Measurements from ENCODE around the gene ERO1B.
"Not testable (repeated sequence)": the region's sequence is repeated elsewhere in the genome, so short reads cannot be mapped to it uniquely, and the experiment has no call there.

The ERO1B gene

DNA sequence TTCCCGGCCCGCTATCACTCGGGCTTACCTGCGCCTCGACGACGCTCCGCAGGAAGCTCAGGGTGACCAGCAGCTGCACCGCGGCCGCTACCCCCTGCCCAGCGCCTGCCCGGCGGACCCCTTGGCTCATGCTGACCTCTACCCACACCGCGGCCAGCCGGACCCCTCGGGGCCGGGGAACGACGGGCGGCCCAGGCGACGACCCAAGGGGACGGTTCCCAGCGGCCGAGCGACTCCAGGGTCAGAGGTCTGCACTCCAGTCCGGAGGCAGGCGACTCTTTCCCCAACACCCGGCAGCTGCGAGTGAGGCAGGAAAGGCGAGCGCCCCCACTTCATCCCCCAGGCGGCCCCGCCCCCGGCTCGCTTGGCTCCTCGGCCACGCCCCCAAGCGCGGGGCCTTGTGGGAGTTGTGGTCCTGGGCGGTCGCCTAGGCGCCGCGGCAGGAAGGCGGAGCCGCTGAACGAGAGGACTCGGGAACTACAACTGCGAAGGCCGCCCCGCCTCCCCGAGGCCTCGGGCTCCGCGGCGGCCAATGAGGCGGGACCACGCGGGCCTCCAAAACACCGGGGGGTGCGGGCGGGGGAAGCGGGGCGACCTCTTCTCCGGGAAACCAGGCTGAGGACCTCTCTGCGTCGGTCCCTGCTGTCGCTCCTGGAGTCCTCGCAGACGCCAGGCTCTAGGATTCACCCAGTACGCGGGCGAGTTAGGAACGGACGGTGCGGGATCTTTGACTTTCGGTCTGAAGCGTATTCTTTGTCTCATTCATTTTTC lies at the start of gene ERO1B:
Gene ERO1B, minus strand, starts transcription at position 305 of the 771 bp plus-strand sequence. Its CDS starts 175 bp downstream, at position 130.
- DNase-seq (ENCODE audit: low read depth in 2 of 2, low spot score in 1 of 2), result peak; percentile 91 to 95

DNA sequence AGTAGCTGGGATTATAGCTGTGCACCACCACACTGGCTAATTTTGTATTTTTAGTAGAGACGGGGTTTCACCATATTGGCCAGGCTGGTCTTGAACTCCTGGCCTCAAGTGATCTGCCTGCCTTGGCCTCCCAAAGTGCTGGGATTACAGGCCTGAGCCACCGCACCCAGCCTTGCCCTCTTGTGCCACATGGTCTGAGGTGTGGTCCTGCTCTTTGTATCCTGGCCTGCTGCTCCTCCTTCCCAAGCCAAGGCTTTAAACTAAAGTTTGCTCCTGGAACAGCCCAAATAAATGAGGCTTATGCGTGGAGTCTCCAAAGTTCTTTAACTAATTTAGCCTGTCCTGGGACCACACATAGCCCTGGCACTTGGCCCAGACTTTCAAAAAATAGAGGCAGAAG lies 49.7 kb upstream of the ERO1B start:
- not testable (repeated sequence) for DNase-seq (ENCODE audit: low read depth in 2 of 2, low spot score in 1 of 2)

- no peak for DNase-seq (ENCODE audit: low read depth in 2 of 2, low spot score in 1 of 2)
These were observed 44.7 kb upstream of the ERO1B start for GRCh38 chr1:236326432-236326831.

- no peak for DNase-seq (ENCODE audit: low read depth in 2 of 2, low spot score in 1 of 2)
These were observed 43.8 kb upstream of the ERO1B start for GRCh38 chr1:236325567-236325966.

DNA sequence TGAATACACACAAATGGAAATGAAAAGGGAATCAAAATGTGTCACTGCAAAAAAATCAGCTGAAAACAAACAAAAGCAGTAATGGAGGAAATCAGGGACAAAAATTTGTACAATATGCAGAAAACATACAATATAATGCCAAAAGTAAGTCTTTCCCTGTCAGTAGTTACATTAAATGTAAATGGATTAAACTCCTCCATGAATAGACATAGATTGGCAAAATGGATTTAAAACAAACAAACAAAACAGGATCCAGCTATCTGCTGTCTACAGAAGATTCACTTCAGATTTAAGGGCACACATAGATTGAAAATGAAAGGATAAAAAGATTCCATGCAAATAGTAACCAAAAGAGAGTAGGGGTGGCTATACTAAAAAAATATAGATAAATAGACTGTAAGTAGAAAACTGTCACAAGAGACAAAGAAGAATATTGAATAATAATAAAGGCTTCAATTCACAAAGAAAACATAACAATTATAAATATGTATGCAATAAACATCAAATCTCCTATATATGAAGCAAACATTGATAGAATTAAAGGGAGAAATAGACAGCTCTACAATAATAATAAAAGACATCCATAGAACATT lies 42.2 kb upstream of the ERO1B start:
- no peak for DNase-seq (ENCODE audit: low read depth in 2 of 2, low spot score in 1 of 2)

DNA sequence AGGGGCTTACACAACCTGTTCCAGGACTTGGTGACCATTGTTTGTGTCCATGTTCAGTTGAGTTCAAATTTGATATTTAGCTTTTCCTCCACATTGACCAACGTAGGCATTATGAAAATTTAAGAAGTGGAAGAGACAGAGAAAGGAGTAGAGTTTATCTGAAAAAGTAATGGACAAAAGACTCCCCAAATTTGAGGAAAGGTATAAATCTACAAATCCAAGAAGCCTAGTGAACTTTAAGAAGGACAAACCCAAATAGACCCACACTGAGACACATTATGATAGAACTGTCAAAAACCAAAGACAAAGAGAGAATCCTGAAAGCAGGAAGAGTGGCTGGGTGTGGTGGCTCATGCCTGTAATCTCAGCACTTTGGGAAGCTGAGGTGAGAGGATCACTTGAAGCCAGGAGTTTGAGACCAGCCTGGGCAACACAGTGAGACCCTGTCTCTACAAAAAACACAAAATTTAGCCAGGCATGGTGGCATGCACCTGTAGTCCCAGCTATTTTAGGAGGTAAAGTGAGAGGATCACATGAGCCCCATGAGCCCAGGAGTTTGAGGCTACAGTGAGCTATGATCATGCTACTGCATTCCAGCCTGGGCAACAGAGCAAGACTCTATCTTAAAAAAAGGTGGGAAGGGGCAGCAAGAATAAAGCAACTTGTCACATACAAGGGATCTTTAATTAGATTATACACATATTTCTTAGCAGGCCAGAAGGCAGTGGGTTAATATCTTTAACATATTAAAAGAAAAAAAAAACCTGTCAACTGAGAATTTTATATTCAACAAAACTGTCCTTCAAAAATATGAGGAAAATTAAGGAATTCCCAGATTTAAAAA lies 41.0 kb upstream of the ERO1B start:
- DNase-seq (ENCODE audit: low read depth in 2 of 2, low spot score in 1 of 2), result no peak

GRCh38 chr1:236321101-236321500 lies 39.3 kb upstream of the ERO1B start:
- no peak for DNase-seq (ENCODE audit: low read depth in 2 of 2, low spot score in 1 of 2)

DNA sequence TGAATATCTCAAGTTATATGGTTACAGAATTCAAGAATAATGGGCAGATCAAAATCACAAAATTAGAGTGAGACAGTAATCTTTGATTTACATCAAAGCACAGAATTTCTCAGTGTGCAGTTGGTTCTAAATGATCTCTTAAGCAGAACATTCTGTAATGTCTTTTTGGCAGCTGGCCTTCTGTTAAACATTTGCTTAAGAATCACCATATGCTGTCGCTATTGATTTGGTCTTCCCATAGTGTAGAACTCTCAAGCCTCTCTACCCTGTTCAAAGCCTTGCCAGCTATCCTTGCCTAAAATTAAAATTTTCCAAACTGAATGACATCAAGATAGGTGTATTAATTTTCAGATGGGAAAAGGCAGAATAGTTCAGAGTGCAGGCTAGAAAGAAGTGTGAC lies 38.9 kb upstream of the ERO1B start:
- DNase-seq (ENCODE audit: low read depth in 2 of 2, low spot score in 1 of 2), result no peak

DNA sequence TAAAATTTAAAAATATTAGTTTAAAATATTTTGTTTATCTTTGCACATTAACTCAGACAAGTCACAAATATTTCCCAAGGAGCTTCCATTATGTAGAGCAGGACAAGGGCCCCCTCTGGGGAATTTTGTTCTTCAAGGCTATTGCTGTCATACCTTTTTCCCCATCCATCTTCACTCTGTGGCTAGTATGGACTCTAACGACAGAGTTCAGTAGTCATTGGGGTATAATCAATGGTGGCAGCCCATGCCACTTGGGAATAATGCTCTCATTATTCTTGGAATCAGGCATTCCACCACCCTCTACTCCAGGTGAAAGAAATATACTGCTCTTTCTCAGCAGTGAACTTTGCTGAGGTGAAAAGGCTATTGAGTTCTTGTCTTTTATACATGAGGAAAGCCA lies 38.5 kb upstream of the ERO1B start:
- no peak for DNase-seq (ENCODE audit: low read depth in 2 of 2, low spot score in 1 of 2)

DNA sequence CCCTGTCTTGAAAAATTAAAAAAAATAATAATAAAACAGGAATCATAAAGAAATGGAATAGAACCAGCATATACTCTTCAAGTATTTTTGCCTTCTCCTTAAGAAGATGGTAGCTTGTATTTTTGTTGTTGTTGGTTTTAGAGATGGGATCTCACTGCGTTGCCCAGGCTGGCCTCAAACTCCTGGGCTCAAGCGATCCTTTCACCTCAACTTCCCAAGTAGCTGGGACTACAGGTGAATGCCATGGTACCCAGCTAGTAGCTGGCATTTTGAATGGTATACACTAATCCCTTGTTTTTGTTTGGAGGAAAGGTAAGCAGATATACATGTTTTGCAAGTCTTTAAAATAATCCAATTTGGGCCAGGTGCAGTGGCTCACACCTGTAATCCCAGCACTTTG lies 34.7 kb upstream of the ERO1B start:
- DNase-seq (ENCODE audit: low read depth in 2 of 2, low spot score in 1 of 2), result no peak

- no peak for DNase-seq (ENCODE audit: low read depth in 2 of 2, low spot score in 1 of 2)
These were observed 33.8 kb upstream of the ERO1B start for GRCh38 chr1:236315518-236315917.

GRCh38 chr1:236315092-236315491 lies 33.3 kb upstream of the ERO1B start:
- DNase-seq (ENCODE audit: low read depth in 2 of 2, low spot score in 1 of 2), result no peak

- DNase-seq (ENCODE audit: low read depth in 2 of 2, low spot score in 1 of 2), result not testable (repeated sequence)
These were observed 32.3 kb upstream of the ERO1B start for GRCh38 chr1:236314050-236314449.

GRCh38 chr1:236313427-236313826 lies 31.7 kb upstream of the ERO1B start:
- no peak for DNase-seq (ENCODE audit: low read depth in 2 of 2, low spot score in 1 of 2)

GRCh38 chr1:236311040-236311439 lies 29.3 kb upstream of the ERO1B start:
- no peak for DNase-seq (ENCODE audit: low read depth in 2 of 2, low spot score in 1 of 2)

GRCh38 chr1:236308827-236309226 lies 27.1 kb upstream of the ERO1B start:
- no peak for DNase-seq (ENCODE audit: low read depth in 2 of 2, low spot score in 1 of 2)

DNA sequence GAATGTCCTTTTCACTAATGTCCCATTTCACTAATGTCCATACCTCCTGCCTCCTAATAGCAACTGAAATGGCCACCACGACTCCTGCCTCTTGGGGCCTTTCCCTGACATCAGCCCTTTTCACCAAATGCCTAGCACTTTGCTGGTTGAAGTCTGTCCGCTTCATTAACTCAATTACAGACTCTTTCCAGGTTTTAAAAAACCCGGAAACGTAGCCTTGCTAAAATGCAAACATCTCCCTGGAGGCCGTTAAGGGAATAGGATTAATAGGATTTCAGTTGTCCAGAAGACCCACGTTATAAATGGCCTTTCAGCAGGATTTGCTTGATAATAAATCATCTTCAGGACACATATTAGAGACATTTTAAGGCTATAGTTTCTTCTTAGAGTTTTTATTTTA lies 25.7 kb upstream of the ERO1B start:
- no peak for DNase-seq (ENCODE audit: low read depth in 2 of 2, low spot score in 1 of 2)

GRCh38 chr1:236304682-236305081 lies 22.9 kb upstream of the ERO1B start:
- DNase-seq (ENCODE audit: low read depth in 2 of 2, low spot score in 1 of 2), result no peak

GRCh38 chr1:236303675-236304074 lies 21.9 kb upstream of the ERO1B start:
- no peak for DNase-seq (ENCODE audit: low read depth in 2 of 2, low spot score in 1 of 2)

DNA sequence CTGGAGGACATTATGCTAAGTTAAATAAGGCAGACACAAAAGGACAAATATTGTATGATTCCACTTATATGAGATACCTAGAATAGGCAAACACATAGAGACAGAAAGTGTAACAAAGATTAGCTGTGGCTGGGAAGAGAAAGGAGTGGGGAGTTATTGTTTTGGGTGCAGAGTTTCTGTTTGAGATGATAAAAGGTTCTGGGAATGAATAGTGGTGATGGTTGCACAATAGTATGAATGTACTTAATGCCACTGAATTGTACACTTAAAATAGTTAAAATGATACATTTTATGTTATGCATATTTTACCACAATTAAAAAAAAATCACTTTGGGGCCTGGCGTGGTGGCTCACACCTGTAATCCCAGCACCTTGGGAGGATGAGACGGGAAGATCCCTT lies 21.2 kb upstream of the ERO1B start:
- DNase-seq (ENCODE audit: low read depth in 2 of 2, low spot score in 1 of 2), result no peak

- DNase-seq (ENCODE audit: low read depth in 2 of 2, low spot score in 1 of 2), result no peak
These were observed 20.2 kb upstream of the ERO1B start for GRCh38 chr1:236301958-236302335.
